T-helper 2 cell treated with Interferon-gamma antibody and Interleukin-4, amounts not matched to agents 5 μg/mL and 100 μg/mL, for 36 hours (primary cell): ENCODE results near the gene GABRB2.
"Not testable (repeated sequence)": the region's sequence is repeated elsewhere in the genome, so short reads cannot be mapped to it uniquely, and the experiment has no call there.

ENCODE experiments used
- DNase-seq: peaks from one replicate; pipeline ENCODE4 v3.0.0; 2021; ENCODE audit warnings: low spot score
- H3K27ac Mint-ChIP-seq: one replicate; pipeline ENCODE4 v1.8.0; 2021; ENCODE audit warnings: mild to moderate bottlenecking, mixed read lengths
- H3K27me3 Mint-ChIP-seq: one replicate; pipeline ENCODE4 v1.8.0; 2021; ENCODE audit warnings: low read depth, mixed read lengths
- H3K36me3 Mint-ChIP-seq: one replicate; pipeline ENCODE4 v1.8.0; 2021; ENCODE audit warnings: low read depth, mixed read lengths
- H3K4me1 Mint-ChIP-seq: one replicate; pipeline ENCODE4 v1.8.0; 2021; ENCODE audit warnings: low read depth, mixed read lengths
- H3K4me3 Mint-ChIP-seq: one replicate; pipeline ENCODE4 v1.8.0; 2022; ENCODE audit warnings: mild to moderate bottlenecking, moderate library complexity, mixed read lengths
- H3K9me3 Mint-ChIP-seq: one replicate; pipeline ENCODE4 v1.8.0; 2021; ENCODE audit warnings: mixed read lengths

GABRB2 gene

GRCh38 chr5:161535762-161536161 is 10.8 kb downstream of the GABRB2 start:
- no peak overlapping the region for H3K27ac Mint-ChIP-seq
- H3K36me3 Mint-ChIP-seq, result no peaks in the 10 kb centered on the region
- H3K27me3 Mint-ChIP-seq, result no peaks in the 10 kb centered on the region
- H3K9me3 Mint-ChIP-seq, result no peaks in the 10 kb centered on the region
- no peaks in the 10 kb centered on the region for H3K4me1 Mint-ChIP-seq
- no peak overlapping the region for H3K4me3 Mint-ChIP-seq
- DNase-seq, result no peak

GRCh38 chr5:161530700-161531099 is 15.8 kb downstream of the GABRB2 start:
- Mint-ChIP-seq H3K36me3 (no peaks in the 10 kb centered on the region), H3K4me3 (no peak overlapping the region), H3K9me3 (no peaks in the 10 kb centered on the region), H3K4me1 (no peaks in the 10 kb centered on the region), H3K27ac (no peak overlapping the region), H3K27me3 (no peaks in the 10 kb centered on the region)
- DNase-seq, result no peak

DNA sequence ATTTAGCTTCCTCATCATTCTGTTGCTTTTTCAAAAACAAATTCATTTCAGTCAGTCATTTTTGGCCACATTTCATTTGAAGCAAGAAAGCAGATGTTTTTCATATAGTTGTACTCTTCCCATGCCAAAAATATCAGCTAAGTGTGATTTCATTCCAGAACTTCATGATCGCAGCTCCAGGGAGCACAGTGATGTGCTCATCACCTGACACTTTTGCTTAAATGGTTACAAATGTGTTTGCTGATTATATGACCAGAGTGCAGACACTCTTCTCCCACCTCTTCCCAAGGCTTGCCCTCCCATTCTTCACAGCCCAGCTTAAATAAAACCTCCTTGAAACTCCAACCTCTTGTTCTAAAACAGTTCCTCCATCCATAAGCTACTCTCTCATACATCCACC is 32.6 kb downstream of the GABRB2 start:
- no peak overlapping the region for H3K27ac Mint-ChIP-seq
- no peaks in the 10 kb centered on the region for H3K36me3 Mint-ChIP-seq
- H3K4me3 Mint-ChIP-seq, result no peak overlapping the region
- H3K9me3 Mint-ChIP-seq, result peaks cover 10% of the 10 kb centered on the region
- no peaks in the 10 kb centered on the region for H3K27me3 Mint-ChIP-seq
- DNase-seq, result no peak
- no peaks in the 10 kb centered on the region for H3K4me1 Mint-ChIP-seq

DNA sequence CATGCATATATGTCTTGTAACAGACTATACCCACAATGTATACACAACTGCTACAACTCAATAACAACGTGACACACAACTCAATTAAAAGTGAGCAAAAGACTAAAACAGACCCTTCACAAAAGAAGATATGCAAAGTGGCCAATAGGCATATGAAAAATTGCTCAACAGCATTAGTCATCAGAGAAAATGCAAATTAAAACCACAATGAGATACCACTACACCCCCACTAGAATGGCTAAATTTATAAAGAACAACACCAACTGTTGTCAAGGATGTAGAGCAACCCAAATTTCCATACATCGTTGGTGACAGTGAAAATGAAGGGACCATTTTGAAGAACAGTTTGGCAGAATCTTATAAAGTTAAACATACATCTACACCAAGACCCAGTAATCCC is 38.9 kb downstream of the GABRB2 start:
- Mint-ChIP-seq H3K4me1 (no peaks in the 10 kb centered on the region), H3K4me3 (no peak overlapping the region), H3K27ac (no peak overlapping the region), H3K27me3 (no peaks in the 10 kb centered on the region), H3K9me3 (peaks cover 2% of the 10 kb centered on the region), H3K36me3 (no peaks in the 10 kb centered on the region)
- no peak for DNase-seq

DNA sequence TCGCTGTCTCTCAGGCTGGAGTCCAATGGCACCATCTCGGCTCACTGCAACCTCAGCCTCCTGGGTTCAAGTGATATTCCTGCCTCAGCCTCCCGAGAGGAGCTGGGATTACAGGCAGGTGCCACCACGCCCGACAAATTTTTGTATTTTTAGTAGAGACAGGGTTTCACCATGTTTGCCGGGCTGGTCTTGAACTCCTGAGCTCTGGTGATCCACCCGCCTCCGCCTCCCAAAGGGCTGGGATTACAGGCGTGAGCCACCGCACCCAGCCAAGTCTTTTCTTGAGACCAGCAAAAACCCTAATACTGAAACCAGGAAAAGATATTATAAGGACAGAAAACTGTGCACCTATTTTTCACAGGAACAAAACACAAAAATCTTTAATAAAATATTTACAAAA is 41.4 kb downstream of the GABRB2 start:
- H3K4me1 Mint-ChIP-seq, H3K27me3 Mint-ChIP-seq, H3K4me3 Mint-ChIP-seq, H3K36me3 Mint-ChIP-seq, H3K9me3 Mint-ChIP-seq, H3K27ac Mint-ChIP-seq, DNase-seq: not testable (repeated sequence)

GRCh38 chr5:161498531-161498930 is 48.0 kb downstream of the GABRB2 start:
- H3K9me3 Mint-ChIP-seq, result peaks cover 4% of the 10 kb centered on the region
- DNase-seq, result no peak
- H3K4me3 Mint-ChIP-seq, result no peak overlapping the region
- H3K27me3 Mint-ChIP-seq, result no peaks in the 10 kb centered on the region
- H3K27ac Mint-ChIP-seq, result no peak overlapping the region
- H3K4me1 Mint-ChIP-seq, result no peaks in the 10 kb centered on the region
- H3K36me3 Mint-ChIP-seq, result no peaks in the 10 kb centered on the region

GRCh38 chr5:161483721-161484120 is 62.8 kb downstream of the GABRB2 start:
- Mint-ChIP-seq H3K9me3 (no peaks in the 10 kb centered on the region), H3K36me3 (no peaks in the 10 kb centered on the region), H3K4me3 (no peak overlapping the region), H3K27me3 (no peaks in the 10 kb centered on the region), H3K4me1 (no peaks in the 10 kb centered on the region), H3K27ac (no peak overlapping the region)
- no peak for DNase-seq

DNA sequence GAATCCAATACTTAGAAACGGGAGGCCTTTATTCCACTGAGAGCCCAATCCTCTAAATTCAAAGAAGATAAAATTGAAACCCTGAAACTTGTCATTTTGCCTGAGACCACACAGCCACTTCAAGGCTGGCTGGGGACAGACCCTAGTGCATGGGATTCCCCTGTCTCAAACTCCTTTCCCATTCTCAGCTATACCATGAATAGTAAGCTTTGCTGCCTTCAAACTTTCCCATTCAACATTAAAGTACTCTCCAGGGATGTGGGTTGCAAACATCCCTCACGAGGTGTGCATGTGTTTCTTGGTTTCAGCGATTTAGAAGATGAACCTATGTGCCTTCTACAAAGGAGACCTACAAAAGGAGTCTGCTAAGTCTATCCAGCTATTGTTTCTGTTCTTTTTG is 64.6 kb downstream of the GABRB2 start:
- Mint-ChIP-seq H3K27ac (no peak overlapping the region), H3K4me1 (no peaks in the 10 kb centered on the region), H3K9me3 (no peaks in the 10 kb centered on the region), H3K4me3 (no peak overlapping the region), H3K36me3 (no peaks in the 10 kb centered on the region), H3K27me3 (no peaks in the 10 kb centered on the region)
- no peak for DNase-seq

GRCh38 chr5:161471211-161471950 is 75.1 kb downstream of the GABRB2 start:
- Mint-ChIP-seq H3K4me3 (no peak overlapping the region), H3K36me3 (no peaks in the 10 kb centered on the region), H3K4me1 (no peaks in the 10 kb centered on the region), H3K9me3 (peaks cover 7% of the 10 kb centered on the region), H3K27ac (no peak overlapping the region), H3K27me3 (no peaks in the 10 kb centered on the region)
- DNase-seq, result no peak

DNA sequence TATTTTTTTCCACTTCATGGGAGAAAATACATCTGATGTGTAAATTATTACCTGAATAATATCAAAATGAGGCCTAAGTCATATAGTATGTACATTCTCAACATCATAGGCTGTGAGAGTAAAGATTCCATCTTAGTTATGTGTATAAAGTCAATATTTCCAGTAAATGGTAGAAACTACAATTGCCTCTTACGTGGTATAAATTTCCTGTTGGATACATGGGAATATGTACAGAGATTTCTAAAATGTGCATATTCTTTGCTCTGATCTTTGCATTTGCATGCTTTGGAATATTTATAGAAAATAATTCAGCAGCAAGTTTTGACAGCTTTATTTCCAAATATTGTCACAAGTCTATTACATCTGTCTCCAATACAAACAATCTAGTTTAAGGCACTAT is 78.8 kb downstream of the GABRB2 start:
- H3K36me3 Mint-ChIP-seq, result no peaks in the 10 kb centered on the region
- H3K4me1 Mint-ChIP-seq, result no peaks in the 10 kb centered on the region
- no peaks in the 10 kb centered on the region for H3K9me3 Mint-ChIP-seq
- H3K27me3 Mint-ChIP-seq, result no peaks in the 10 kb centered on the region
- H3K4me3 Mint-ChIP-seq, result no peak overlapping the region
- H3K27ac Mint-ChIP-seq, result no peak overlapping the region
- DNase-seq, result no peak

- Mint-ChIP-seq H3K27me3 (no peaks in the 10 kb centered on the region), H3K36me3 (no peaks in the 10 kb centered on the region), H3K9me3 (no peaks in the 10 kb centered on the region), H3K4me1 (no peaks in the 10 kb centered on the region), H3K27ac (no peak overlapping the region), H3K4me3 (no peak overlapping the region)
- no peak for DNase-seq
Observed at GRCh38 chr5:161460741-161461140, 85.8 kb downstream of the GABRB2 start.

- Mint-ChIP-seq H3K36me3 (no peaks in the 10 kb centered on the region), H3K9me3 (no peaks in the 10 kb centered on the region), H3K27ac (no peak overlapping the region), H3K4me1 (peaks cover 3% of the 10 kb centered on the region), H3K27me3 (no peaks in the 10 kb centered on the region), H3K4me3 (no peak overlapping the region)
- DNase-seq, result no peak
Observed at GRCh38 chr5:161446655-161447054, 99.9 kb downstream of the GABRB2 start.

DNA sequence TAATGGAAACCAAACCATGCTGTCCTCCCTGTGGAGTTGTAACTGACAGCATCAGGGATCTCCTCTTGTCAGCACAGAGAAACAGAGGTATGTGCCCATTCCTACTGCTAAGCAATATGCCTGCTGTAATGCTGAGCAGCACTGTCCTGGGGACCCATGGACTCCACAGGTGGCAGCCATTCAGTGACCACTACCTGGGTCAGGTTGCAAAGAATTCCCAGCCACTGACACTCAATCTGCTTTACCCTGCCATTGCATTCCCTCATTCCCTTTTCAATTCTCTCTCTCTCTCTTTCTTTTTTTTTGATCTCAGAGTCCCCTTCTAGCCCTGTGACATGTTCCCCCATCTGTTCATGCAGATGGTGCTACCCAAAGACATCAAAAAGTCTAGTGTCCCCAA is 104.1 kb downstream of the GABRB2 start:
- no peak for DNase-seq
- no peaks in the 10 kb centered on the region for H3K36me3 Mint-ChIP-seq
- H3K27ac Mint-ChIP-seq, result no peak overlapping the region
- H3K27me3 Mint-ChIP-seq, result no peaks in the 10 kb centered on the region
- H3K9me3 Mint-ChIP-seq, result no peaks in the 10 kb centered on the region
- no peak overlapping the region for H3K4me3 Mint-ChIP-seq
- peaks cover 3% of the 10 kb centered on the region for H3K4me1 Mint-ChIP-seq

DNA sequence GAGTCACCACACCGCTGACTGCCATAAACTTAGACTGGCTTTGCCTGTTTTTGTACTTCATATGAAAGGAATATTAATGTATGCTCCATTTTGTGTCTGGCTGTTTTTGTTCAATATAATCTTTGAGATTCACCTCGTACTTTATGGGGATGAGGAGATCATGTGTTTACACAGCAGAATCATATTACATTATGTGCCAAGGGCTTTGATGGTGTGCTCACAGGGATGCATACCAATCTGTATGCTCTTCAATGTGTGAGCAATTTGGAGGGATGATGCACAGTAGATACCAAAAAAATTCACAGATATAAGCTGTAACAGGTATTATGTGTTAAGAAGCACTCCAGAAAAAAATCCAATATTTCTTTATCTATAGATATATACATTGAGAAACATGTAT is 113.7 kb downstream of the GABRB2 start:
- no peak for DNase-seq
- no peak overlapping the region for H3K27ac Mint-ChIP-seq
- no peaks in the 10 kb centered on the region for H3K4me1 Mint-ChIP-seq
- no peaks in the 10 kb centered on the region for H3K27me3 Mint-ChIP-seq
- no peak overlapping the region for H3K4me3 Mint-ChIP-seq
- H3K36me3 Mint-ChIP-seq, result no peaks in the 10 kb centered on the region
- no peaks in the 10 kb centered on the region for H3K9me3 Mint-ChIP-seq

DNA sequence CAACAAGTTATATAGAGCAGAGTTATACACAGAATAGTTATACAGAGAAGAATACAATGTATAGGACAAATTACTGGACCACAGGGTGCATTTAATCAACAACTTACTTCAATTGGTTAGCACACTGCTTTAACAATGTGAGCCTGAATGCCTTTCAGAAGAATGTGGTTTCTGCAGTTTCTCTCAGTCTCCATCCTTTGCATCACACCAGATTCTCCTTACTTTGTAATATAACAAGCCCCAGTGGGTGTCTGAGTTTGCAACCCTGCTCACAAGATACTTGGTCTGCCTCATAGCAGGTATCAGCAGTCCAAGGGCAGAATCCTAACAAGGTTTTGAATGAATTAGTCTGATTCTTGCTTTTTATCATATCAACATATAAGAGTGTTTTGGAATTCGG is 114.6 kb downstream of the GABRB2 start:
- no peak for DNase-seq
- no peaks in the 10 kb centered on the region for H3K9me3 Mint-ChIP-seq
- H3K27ac Mint-ChIP-seq, result no peak overlapping the region
- no peaks in the 10 kb centered on the region for H3K4me1 Mint-ChIP-seq
- H3K4me3 Mint-ChIP-seq, result no peak overlapping the region
- no peaks in the 10 kb centered on the region for H3K27me3 Mint-ChIP-seq
- no peaks in the 10 kb centered on the region for H3K36me3 Mint-ChIP-seq
